HuH-7 (cell line): ENCODE results near the gene TMEM176A.
"Not testable (repeated sequence)": the region's sequence is repeated elsewhere in the genome, so short reads cannot be mapped to it uniquely, and the experiment has no call there.

Experiments
- DNase-seq: peaks from one replicate; pipeline ENCODE4 v3.0.0; 2011; ENCODE audit warnings: low spot score

Gene TMEM176A, protein sequence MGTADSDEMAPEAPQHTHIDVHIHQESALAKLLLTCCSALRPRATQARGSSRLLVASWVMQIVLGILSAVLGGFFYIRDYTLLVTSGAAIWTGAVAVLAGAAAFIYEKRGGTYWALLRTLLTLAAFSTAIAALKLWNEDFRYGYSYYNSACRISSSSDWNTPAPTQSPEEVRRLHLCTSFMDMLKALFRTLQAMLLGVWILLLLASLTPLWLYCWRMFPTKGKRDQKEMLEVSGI

DNA sequence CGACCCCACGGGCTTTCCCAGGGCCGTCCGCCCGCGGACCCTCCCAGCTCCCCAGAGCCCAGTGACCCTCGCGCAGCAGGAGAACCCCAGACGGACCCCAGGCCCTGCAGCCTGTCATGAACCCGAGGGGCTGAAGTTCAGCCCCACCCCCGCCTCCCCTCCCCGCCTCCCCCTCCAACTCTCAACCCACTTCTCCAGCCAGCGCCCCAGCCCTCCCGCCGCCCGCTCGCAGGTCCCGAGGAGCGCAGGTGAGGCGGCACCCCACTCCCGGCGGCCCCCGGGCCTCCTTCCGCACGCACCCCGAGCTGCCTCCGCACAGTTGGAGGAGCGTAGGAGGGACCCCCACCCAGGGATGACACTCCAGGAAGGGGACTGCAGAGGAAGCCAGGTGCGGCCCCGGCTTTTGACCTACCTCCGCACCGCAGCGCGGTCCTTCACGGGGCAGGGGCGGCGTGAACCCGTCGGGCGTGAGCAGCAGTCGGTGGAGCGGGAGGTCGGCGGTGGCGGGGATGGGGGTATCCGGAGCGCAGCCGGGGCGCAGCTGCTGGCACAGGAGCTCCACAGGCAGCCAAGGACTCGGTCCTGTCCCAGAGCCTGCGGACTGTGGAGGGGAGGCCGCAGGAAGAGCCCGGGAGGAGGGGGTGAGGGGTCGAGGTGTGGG, at the start of gene TMEM176A:
TSS of gene TMEM176A (plus strand) at position 189 of the 661 bp plus-strand sequence. CDS start 782 bp downstream, outside the sequence.
- no peak for DNase-seq

DNA sequence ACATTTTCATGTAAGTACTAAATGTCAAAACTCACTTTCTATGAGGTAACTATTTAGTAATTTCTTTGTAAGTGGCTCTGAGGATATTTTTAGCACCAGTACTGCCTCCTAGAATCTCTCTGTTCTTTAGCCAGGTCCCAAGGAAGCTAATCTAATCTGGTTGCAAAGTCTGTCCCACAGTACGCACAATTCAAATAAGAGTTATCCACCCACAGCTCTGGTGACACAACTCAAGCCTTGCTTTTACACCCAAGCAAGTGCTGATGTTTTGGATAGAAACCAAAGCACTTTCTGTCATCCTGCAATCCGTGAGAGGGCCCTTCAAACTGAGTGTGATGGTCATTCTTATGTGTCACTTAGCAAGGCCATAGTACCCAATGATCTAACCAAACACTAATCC, 48.9 kb upstream of the TMEM176A start:
- no peak for DNase-seq

DNA sequence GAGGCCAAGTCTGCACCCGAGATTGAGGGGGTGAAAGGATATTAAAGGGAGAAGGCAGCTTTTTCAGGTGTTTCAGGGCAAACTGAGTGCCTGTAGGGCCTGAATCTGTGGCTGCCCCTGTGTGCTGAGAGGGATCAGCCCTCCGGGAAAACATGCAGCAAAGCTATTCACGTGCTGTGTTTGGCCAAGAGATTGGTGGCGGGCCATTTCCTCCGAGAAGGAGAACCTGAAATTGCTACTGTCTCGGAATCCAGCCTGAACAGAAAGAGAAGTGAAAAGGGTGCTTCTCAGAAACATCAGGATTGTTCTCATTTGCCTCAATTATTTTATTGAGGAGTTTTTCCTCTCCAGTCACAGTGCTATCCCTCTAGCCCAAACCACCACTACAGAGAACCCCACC, 47.3 kb upstream of the TMEM176A start:
- no peak for DNase-seq

DNA sequence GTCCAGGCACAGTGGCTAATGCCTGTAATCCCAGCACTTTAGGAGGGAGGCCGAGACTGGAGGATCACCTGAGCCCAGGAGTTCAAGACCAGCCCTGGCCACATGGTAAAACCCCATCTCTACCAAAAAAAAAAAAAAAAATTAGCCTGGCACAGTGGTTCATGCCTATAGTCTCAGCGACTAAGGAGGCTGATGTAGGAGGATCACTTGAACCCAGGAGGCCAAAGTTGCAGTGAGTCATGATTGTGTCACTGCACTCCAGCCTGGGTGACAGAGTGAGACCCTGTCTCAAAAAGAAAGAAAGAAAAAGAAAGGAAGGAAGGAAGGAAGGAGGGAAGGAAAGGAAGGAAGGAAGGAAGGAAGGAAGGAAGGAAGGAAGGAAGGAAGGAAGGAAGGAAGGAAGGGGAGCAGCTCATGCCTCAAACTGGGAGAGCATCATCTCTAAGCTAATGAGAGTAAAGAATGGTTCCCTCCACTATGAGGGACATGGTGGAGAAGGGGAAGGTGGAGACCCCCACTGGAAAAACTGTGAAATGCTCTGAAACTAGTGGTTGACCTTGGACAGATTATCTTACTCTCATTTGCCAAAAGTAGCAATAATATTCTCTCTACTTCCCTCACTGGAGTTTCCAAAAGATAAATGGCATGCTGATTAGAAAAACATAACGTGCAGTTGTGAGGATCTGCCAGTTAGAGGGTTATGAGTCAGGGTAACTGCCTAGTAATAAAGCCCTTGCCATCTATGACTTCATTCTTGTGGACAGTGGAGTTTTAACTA, 46.6 kb upstream of the TMEM176A start:
- peak; percentile 37 for DNase-seq

DNA sequence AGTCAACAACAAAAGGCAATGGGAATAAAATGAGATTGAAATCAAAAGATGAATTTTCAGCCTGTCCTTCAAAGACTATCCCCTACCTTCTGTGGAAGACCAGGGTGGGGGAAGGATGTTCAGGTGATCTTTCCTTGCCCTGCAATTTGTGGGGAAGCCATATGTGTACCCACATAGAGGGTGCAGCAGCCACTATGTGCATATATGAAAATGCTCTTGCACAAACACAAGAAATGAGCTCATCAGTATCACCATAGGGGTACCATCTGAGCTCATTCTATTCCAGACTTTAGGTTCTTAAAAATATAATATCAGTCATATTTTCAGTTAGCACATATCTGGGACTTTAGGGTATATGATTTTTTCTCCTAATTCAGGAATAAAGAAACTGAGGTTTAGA, 45.6 kb upstream of the TMEM176A start:
- DNase-seq: no peak

DNA sequence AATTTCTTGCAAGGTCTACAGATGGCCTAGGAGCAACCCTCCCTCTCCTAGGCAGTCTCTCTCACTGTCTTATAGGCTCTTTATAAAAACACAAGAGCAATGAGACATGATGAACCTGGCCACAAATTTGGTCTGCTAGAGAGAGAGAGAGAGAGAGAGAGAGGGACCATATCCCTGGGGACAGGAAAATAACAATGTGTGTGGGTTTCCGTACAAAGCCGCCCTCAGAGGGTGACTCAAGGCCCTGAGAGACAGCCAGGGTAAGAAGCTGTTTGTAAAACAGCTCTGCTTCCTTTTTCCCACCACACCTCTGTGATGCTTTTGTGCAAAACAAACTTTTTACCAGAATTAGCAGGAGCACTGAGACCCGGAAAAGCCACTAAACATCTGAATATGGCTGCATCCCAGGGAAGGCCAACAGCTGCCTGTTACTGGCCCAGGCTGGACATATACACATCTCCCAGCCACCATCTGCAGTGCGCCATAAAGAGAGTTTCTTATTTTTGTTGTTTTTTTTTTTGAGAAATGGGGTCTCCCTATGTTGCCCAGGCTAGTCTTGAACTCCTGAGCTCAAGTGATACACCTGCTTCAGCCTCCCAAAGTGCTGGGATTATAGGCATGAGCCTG, 45.0 kb upstream of the TMEM176A start:
- DNase-seq: no peak

DNA sequence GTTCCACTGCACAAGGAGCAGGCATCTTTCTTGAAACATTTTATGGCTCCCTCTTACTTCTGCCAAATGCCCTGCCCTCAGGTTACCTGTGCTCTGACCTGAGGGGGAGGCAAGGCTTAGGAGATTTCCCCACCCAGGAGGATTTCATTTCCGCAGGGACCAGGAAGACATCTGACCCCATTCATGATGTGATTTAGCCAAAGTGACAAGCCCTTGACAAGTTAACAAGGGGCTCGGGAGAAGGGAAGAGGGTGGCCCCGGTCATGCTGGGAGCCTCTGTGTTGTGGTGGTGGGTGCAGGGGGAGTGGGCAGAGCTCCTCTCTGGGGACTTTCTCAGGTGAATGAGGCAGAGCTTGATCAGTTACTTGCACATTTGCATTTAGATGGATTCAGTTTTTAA, 44.4 kb upstream of the TMEM176A start:
- no peak for DNase-seq

DNA sequence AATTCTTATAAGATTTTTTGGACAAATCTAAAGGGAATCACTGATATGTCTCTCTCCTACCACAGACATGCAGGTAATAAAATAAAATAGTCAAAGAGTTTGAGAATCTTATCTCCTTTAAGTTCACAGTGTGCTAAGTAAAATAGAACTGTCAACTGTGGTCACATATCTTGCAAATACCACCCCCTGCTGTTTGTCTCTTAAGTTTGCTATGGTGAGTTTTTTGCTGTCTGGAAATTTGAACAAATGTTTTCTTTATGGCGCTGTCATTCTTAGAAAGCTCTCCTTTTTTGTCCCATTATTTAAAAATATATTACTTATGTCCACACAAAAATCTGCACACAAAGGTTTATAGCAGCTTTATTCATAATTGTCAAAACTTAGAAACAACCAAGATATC, 43.7 kb upstream of the TMEM176A start:
- DNase-seq: no peak

DNA sequence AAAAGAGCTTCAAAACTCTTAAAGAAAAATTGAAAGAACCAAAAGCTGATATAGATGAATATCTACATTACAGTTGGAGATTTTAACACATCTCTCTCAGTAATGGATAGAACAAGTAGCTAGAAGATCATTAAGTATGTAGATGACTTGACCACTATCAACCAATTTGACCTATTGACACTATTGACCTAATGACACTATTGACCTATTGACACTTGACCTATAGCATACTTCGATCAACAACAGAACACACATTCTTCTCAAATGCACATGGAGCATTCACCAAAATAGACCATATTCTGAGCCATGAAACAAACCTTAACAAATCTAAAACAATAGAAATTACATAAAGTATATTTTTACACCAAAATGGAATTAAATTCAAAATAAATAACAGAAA, 41.1 kb upstream of the TMEM176A start:
- no peak for DNase-seq

DNA sequence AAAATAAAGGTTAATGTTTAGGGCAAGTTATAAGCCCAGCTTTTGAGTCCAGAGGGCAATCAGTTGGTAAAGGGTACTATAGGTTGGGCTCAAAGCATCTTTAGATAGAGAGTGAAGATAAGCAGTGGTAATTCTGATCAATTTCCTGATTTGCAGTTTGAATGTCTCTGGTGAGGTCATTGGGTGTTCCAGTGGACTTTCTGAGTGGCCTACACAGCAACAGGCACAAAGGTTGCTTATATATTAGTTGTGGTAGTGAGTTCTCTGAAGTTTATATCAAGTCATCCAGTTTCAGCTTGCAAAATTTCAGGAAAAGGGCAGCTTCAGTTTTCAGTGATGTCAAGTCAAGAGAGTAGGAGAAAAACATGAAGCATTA, 34.2 kb upstream of the TMEM176A start:
- no peak for DNase-seq

DNA sequence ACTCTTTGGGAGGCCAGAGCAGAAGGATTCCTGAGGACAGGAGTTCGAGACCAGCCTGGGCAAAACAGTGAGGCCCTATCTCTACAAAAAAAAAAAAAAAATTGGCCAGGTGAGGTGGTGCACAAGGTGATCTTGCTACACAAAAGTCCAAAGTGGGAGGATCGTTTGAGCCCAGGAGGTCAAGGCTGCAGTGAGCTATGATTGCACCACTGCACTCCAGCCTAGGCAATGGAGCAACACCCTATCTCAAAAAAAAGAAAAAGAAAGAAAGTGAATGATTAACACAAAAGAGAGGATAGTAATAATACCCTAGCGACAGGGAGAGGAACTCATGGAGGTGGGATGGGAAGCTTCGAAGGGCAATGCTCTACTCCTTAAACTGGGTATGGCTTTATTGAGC, 30.8 kb upstream of the TMEM176A start:
- DNase-seq: no peak

DNA sequence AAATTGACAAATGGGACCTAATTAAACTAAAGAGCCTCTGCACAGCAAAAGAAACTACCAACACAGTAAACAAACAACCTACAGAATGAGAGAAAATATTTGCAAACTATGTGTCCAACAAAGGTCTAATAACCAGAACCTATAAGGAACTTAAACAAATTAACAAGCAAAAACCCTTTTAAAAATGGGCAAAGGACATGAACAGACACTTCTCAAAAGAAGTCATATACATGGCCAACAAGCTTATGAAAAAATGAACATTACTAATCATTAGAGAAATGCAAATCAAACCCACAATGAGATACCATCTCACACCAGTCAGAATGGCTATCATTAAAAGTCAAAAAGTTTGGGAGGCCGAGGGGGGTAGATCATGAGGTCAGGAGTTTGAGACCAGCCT, 26.4 kb upstream of the TMEM176A start:
- not testable (repeated sequence) for DNase-seq

DNA sequence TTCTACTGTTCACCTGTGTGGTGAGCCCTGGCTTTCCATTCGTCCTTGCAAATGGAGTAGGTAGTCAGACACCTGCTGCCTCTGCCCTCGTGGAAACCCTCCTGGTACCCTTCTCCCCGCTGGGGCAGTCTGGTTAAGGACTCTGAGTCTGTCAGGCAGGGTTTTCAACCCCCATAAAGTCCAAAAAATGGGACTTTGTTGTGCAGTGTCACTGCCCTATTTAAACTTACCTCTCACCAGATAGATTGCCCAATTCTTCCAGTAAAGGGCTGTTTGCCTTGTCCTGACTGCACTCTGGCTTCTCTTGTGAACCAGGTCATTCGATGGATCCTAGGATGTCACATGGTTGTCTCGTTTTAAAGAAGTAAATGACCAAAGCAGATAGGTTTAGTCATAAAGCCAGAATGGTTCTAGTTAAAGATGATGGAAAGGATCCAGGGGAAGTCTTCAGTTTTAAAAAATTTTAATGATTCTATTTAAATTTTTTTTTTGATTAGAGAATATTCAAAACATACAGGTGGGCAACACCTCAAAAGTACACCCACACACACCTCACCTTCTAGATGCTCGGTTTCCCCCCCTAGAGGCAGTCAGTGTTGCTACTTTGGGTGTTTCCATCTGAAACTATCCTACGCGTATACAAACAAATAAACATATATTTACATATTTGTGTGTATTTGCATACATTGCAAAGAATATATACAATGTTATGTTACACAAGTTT, 22.4 kb upstream of the TMEM176A start:
- DNase-seq: no peak

DNA sequence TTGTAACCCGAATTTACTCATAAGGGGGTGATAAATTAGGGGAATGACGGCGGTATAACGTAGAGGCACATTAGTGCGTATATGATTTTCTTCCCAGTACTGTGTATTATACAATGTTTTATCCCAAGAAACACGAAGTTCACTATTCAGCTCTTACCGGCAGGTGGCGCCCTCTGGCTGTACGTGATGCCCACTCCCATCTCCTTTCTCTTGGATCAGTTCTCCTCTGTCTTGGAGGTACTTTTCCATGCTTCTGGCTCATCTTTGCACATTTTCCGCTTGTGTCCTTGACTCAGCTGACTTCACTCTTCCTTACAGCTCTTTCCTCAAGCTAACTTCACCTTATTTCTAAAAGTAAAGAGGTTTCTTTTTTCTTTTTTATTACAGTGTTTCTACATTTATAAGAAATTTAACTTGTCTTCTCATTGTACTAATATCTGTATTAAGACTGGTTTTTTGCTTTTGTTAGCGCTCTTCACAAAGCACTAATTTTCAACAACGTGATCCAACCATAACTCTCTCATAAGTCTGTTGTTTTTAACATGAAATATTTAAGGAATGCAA, 21.7 kb upstream of the TMEM176A start:
- no peak for DNase-seq

DNA sequence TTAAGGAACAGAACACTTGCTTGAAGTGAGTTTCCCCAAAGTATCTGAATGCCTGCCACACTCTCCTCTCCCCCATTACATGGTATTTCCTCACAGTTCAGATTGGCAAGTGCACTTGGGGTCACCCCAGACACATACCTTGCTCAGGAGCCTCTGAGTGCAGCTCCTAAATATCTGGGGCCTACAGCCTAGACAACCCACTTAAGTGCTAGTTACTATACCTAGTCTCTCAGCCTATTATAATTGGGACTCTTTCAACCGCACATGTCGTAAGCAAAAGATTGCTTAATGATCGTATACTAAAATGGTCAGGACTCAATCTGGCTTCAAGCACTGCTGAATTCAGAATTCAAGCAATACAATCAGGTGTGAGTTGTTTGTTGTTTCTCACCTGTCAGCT, 20.3 kb upstream of the TMEM176A start:
- DNase-seq: no peak

DNA sequence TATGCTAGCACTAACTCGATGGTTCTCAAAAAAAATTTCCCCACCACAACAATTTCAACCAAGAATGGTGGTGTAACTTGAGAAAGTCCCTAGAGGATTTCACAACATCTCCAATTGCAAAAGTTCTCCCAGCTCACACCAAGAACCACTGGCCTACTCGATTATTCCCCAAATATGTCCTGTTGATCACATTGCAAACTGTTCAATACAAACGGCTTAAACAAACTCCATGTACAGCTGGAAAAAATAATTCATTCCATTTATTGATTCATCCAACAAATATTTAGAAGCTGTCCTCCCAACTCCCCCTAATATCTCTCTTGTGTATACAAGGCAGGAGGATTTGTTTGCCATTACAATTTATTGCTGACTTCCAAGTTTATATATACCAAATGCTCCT, 19.5 kb upstream of the TMEM176A start:
- no peak for DNase-seq

DNA sequence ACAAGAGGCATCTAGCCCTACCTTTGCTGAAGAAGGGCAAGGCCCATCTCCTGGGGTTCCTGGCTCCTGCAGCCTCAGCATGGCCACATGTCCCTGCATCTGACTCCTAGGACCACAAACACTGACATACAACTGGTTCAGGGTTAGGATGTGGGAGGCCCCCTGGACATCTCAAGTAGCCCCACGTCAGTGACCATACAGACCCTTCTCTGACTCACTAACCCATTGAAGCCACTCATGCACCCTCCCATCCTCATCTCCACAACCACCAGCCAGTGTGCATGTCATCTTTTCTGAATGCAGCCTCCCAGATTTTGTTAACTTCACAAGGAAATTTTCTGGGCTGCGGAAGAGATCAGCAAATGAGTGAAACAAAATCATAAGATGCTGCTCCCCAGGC, 18.6 kb upstream of the TMEM176A start:
- no peak for DNase-seq

DNA sequence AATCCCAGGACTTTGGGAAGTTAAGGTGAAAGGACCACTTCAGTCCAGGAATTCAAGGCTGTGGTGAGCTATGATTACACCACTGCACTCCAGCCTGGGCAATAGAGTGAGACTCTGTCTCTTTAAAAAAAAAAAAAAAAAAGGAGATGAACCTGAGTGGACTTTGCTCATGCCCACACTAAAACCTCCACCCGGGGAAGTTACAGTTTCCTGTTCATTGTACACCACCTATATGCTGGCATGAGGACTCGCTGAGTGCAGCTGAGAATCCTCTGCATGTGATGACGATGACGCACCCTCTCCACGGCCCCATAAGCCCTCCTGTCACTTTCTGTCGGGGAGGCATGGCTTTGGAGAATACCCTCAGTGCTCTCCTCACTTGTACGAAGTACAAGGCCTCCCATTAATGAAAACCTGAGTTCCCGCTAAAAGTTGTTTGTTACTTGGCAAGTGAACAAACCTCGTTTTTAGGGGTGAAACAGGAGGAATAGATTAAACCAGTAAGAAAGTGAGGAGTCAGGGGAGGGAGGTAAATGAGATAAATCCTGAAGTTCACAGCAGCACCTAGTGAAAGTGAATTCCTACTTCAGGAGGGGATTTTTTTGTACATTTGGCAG, 16.3 kb upstream of the TMEM176A start:
- peak; percentile 67 for DNase-seq

DNA sequence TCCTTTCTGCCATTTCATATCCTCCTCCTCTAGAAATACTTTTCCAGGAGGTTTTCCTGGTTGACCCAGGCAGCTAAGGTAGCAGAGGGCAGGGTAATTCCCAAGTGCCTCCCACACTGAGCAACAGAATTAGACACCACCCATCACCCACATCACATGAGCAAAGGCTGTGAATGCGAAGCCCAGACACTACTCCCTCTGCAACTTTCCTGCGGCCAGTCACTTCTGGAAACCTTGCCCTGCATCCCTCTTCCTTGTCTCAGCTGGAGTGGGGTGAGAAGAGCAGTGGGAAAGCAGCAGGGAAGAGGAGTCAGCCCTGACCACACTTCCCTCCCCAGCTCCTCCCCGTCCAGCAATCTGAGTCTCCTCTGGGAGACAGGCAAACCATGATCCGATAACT, 15.6 kb upstream of the TMEM176A start:
- no peak for DNase-seq

DNA sequence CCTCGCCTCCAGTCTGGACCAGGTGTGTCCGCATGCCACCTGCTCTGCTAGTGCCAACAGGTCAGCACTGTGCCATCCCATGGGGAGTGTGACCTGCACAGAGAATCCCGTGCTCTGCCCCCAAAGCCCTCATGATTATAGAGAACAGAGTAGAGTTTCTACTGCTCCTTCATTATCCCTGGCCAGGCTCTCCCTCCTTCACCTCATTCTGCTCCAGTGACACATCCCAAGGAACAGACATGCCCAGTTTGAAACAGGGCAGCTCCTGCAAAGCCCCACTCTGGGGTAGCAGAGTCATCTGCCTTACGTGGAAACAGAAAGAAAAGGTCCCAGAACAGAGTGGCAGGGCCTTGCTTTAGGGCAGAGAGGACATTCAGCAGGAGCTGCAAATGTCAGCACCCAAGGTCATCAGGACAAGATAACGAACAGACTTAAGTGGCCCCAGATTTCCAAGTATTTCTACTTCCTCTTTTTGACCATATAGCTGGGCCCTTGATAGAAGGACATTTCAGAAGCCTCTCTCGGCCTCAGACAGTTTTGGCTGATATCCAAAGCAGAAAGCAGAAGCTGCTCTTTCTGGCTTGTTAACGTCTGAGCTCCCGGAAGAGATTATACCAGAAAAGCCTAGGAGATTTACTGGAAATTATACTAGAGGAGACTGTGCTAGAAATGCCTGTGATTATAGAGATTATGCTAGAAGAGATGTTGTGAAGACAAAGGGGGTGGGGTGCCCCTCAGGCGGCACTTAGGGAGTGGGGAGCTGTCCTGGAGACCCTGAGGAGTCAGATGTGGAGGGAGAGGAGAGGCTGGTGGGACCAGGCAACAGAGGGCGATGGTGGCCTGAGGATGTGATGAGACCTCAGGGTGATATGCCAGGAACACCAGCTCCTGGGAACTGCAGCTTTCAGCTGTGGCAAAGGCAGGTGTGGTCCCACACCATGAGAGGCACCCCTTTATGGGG, 13.0 kb upstream of the TMEM176A start:
- DNase-seq: no peak
